Fibroblast of lung (primary cell): ENCODE measurements around the gene ARMC10.
"Not testable (repeated sequence)": the region's sequence is repeated elsewhere in the genome, so short reads cannot be mapped to it uniquely, and the experiment has no call there.

Experiments
- EZH2 ChIP-seq: IDR thresholded peaks from 2 replicates; pipeline ENCODE4 v1.5.1; 2012; ENCODE audit warnings: low read length, control low read depth, mild to moderate bottlenecking; ENCODE audit errors: missing control alignments
- TF ChIP-seq, protein P1 (sequence below), 2 donors: IDR thresholded peaks in 1 of 2; conservative IDR thresholded peaks in 1 of 2; 1 replicate in 1 of 2; 2 replicates in 1 of 2; pipeline ENCODE4 v1.5.1; 2011 to 2012; ENCODE audit warnings: low read length in 2 of 2, control low read depth in 1 of 2, inconsistent platforms in 1 of 2, low read depth in 1 of 2, mild to moderate bottlenecking in 1 of 2

DNA sequence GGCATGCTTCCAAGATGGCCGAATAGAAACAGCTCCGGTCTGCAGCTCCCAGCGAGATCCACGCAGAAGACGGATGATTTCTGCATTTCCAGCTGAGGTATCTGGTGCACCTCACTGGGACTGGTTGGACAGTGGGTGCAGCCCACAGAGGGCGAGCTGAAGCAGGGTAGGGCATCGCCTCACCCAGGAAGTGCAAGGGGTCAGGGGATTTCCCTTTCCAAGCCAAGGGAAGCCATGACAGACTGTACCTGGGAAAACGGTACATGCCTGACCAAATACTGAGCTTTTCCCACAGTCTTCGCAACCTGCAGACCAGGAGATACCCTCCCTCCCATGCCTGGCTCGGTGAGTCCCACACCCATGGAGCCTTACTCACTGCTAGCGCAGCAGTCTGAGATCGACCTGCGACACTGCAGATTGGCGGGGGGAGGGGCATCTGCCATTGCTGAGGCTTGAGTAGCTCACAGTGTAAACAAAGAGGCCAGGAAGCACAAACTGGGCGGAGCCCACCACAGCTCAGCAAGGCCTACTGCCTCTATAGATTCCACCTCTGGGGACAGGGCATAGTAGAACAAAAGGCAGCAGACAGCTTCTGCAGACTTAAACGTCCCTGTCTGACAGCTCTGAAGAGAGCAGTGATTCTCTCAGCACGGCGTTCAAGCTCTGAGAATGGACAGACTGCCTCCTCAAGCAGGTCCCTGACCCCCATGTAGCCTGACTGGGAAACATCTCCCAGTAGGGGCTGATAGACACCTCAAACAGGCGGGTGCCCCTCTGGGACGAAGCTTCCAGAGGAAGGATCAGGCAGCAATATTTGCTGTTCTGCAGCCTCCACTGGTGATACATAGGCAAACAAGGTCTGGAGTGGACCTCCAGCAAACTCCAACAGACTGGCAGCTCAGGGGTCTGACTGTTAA, 36.9 kb upstream of the ARMC10 start:
- TF ChIP-seq, protein P1, sequence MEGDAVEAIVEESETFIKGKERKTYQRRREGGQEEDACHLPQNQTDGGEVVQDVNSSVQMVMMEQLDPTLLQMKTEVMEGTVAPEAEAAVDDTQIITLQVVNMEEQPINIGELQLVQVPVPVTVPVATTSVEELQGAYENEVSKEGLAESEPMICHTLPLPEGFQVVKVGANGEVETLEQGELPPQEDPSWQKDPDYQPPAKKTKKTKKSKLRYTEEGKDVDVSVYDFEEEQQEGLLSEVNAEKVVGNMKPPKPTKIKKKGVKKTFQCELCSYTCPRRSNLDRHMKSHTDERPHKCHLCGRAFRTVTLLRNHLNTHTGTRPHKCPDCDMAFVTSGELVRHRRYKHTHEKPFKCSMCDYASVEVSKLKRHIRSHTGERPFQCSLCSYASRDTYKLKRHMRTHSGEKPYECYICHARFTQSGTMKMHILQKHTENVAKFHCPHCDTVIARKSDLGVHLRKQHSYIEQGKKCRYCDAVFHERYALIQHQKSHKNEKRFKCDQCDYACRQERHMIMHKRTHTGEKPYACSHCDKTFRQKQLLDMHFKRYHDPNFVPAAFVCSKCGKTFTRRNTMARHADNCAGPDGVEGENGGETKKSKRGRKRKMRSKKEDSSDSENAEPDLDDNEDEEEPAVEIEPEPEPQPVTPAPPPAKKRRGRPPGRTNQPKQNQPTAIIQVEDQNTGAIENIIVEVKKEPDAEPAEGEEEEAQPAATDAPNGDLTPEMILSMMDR (conservative IDR thresholded peaks at IDR 0.05 in 1 of 2, IDR thresholded peaks at IDR 0.05 in 1 of 2; ENCODE audit: low read depth in 1 of 2, low read length in 2 of 2): not testable (repeated sequence)
- not testable (repeated sequence) for TF ChIP-seq EZH2
